ENCODE data around the gene PLPP4.

Gene PLPP4

DNA sequence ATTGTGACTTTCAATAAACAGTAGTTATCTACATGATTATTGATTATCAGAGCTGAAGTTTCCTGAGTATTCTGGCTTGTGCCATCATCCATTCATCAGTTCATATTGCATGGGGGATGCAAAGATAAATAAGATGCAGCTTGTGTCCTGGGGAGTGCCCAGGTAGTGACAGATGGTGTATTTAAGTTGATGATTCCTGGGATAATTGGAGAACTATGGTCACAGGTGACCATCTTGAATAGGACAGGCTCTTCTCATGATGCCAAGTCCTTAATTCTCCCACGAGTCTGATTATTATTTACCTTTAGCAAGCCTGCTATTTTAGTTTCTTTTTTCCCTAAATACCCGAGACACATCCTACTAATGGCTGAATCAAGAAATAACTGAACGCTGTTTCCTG, 64.9 kb downstream of the PLPP4 start:
- TF ChIP-seq, protein P1, sequence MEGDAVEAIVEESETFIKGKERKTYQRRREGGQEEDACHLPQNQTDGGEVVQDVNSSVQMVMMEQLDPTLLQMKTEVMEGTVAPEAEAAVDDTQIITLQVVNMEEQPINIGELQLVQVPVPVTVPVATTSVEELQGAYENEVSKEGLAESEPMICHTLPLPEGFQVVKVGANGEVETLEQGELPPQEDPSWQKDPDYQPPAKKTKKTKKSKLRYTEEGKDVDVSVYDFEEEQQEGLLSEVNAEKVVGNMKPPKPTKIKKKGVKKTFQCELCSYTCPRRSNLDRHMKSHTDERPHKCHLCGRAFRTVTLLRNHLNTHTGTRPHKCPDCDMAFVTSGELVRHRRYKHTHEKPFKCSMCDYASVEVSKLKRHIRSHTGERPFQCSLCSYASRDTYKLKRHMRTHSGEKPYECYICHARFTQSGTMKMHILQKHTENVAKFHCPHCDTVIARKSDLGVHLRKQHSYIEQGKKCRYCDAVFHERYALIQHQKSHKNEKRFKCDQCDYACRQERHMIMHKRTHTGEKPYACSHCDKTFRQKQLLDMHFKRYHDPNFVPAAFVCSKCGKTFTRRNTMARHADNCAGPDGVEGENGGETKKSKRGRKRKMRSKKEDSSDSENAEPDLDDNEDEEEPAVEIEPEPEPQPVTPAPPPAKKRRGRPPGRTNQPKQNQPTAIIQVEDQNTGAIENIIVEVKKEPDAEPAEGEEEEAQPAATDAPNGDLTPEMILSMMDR (IDR thresholded peaks at IDR 0.05; ENCODE audit: low read length, missing control alignments) = no peak

DNA sequence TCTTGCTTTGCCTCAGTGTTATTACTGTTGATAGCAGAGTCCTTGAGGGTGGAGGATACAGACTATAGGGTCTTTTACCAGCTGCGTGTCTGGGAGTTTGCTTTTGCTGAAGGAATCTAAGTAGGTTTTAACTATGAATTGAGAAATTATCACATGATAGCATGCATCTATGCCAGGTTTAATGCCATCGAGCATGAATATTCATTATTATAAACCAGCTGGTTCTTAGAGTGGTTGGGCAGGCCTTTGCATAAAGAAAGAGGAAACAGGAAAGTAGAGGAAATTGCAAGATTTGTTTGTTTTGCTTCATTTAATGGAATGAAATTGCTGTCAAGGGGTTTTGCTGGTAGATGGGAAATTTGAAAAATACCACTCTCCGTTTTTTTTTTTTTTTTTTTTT, 70.7 kb downstream of the PLPP4 start:
- TF ChIP-seq, protein P1 (IDR thresholded peaks at IDR 0.05; ENCODE audit: low read length, missing control alignments) = no peak
- H3K4me3 ChIP-seq (replicated peaks; ENCODE audit: low read depth, low read length) = no peak overlapping the region
- no peak for DNase-seq (ENCODE audit: low read depth)

More for the DNA sequence above, 64.9 kb downstream of the PLPP4 start:
- no peak overlapping the region for H3K4me3 ChIP-seq (replicated peaks; ENCODE audit: low read depth, low read length)
- no peak for DNase-seq (ENCODE audit: low read depth)

DNA sequence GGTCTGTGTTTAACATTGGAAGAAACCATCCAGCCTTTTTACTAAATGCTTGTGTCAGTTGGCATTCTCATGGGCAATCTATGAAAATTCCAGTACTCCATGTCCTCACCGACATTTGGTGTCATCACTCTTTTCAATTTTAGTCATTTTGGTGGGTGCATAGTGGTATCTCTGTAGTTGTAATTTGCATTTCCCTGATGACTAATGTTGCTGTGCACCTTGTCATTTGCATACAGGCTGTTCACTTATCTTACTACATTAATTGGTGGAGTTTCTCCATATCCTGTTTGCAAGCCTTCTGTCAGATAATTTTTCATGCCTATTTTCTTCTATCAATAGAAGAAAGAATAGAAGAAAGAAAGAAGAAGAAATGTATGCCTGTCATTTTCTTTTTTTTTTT, 73.7 kb downstream of the PLPP4 start:
- TF ChIP-seq, protein P1 (IDR thresholded peaks at IDR 0.05; ENCODE audit: low read length, missing control alignments) = no peak
- H3K4me3 ChIP-seq (replicated peaks; ENCODE audit: low read depth, low read length) = no peak overlapping the region
- no peak for DNase-seq (ENCODE audit: low read depth)

DNA sequence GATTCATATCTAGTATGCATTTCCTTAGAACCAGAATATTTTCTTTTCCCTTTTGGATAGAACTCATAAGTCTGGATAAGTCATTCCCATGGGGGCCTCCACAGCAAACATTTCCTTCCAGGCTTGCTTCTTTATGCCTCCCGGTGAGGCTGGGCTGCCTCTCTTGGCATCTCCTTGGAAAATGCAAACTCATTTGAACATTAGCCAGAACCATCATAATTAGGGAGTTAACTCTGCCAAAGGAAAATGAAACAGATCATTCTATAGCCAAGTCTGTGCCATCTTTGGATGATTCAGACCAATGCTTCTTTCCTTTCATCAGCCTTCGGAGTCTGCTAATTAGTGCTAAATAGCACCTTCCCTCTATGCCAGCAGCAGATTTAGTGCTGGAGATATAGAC, 81.1 kb downstream of the PLPP4 start:
- no peak overlapping the region for H3K4me3 ChIP-seq (replicated peaks; ENCODE audit: low read depth, low read length)
- no peak for DNase-seq (ENCODE audit: low read depth)
- TF ChIP-seq, protein P1 (IDR thresholded peaks at IDR 0.05; ENCODE audit: low read length, missing control alignments) = no peak

DNA sequence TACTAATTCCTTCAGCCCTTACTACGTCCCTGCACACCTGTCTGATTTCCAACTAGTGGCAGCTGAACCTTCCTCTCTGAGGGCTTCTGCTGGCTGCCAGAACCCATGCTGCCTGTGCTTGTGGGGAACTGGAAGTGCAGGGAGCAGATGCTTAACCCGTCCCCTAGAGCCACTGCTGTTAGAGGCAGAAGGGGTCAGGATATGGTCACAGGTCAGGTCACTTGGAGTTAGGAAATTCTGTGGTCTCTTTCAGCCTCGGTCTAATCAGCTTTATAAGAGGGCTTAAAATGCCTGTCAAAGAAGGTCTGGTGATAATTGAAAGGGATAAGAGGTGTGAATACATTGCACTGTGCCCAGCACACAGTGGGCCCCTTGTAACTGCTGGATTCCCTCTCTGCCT, 82.0 kb downstream of the PLPP4 start:
- H3K4me3 ChIP-seq (replicated peaks; ENCODE audit: low read depth, low read length) = no peak overlapping the region
- DNase-seq (ENCODE audit: low read depth) = no peak
- TF ChIP-seq, protein P1 (IDR thresholded peaks at IDR 0.05; ENCODE audit: low read length, missing control alignments) = no peak

DNA sequence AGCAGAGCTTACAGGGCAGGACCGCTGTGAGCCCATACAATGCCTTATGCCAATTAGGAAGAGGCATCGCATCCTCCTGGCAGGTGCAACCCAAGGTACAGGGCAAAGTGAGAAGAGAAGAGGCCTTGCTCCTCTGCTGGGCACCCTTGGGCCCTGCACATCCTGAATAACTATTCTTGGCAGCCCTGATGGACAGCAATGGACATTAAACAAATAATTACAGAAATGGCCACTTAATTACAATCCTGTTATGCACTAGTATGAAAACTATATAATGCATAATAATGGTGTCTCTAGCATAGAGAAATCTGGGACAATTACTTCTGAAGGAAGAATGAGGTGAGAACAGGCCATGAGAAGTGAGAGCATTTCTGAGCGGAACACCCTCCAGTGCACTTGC, 83.5 kb downstream of the PLPP4 start:
- DNase-seq (ENCODE audit: low read depth) = no peak
- H3K4me3 ChIP-seq (replicated peaks; ENCODE audit: low read depth, low read length) = no peak overlapping the region
- TF ChIP-seq, protein P1 (IDR thresholded peaks at IDR 0.05; ENCODE audit: low read length, missing control alignments) = no peak

DNA sequence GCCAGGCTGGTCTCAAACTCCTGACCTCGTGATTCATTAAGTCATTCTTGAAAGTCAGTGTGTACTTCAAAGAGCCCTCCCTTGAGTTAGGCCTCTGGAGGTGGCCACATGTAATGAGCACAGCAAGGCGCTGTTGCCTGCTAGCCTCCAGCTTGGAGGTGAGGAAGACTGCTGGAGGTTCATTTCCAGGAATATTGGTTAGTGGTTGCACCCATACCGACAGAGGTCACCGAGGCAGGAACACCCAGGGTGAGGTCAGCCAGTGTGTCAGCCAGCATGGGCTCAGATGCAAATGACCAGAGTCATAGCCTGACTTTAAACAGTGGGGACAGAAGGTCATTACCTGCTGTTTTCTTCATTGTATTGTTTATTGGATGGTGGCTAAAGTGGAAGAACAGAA, 85.0 kb downstream of the PLPP4 start:
- TF ChIP-seq, protein P1 (IDR thresholded peaks at IDR 0.05; ENCODE audit: low read length, missing control alignments) = no peak

More for the DNA sequence above, 85.0 kb downstream of the PLPP4 start:
- no peak for DNase-seq (ENCODE audit: low read depth)
- H3K4me3 ChIP-seq (replicated peaks; ENCODE audit: low read depth, low read length) = no peak overlapping the region
